Measurements from ENCODE around the gene TET3. TPM values are rescaled to one million over a fixed set of nuclear protein-coding genes. Genes with fewer than 3 reads are reported as not detected.

TET3 gene
- total and polyA plus RNA-seq, 2 of the 8 experiments (the other 6 are each of a cell fraction or from before 2014, with no cell fraction given): 4.5 to 21.1 TPM

DNA sequence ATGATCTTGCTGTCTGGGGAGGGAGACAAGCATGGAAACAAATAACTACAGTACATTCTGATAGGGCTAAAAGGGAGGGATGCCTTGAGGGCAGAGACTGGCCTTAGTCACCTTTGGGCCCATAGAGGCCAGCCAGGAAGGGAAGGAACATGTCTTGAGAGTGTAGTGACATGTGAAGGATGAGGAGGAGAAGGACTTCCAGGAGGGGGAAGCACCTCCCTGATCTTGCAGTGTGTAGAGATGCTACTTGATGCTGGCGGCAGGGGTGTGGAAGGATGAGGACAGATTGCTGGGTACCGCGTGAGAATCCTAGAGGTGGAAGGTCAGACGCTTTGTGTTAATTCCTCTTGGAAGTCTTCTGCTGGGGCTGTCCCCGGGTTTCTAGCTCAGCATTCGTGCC is 13.1 kb downstream of the TET3 start:
- no peak overlapping the region for H2BK5ac ChIP-seq (ENCODE audit: low read depth, low read length)
- no peak overlapping the region for H3K56ac ChIP-seq (replicated peaks; ENCODE audit: insufficient read length, low read depth, low read length)
- H2BK15ac ChIP-seq (ENCODE audit: low read length): no peak overlapping the region
- H2AK5ac ChIP-seq (ENCODE audit: low read depth, low read length): no peak overlapping the region
- H3K4me1 ChIP-seq (replicated peaks in 1 of 4; ENCODE audit: control insufficient read depth in 3 of 4, insufficient read depth in 4 of 4, low read length in 3 of 4): peaks cover 9 to 25% (median 13%) of the 10 kb centered on the region in 4 experiments
- peaks cover 2% of the 10 kb centered on the region; the same call in 1 of the 2 replicates for H3K23me2 ChIP-seq (ENCODE audit: low read depth, low read length)
- no peak overlapping the region for H3K4me3 ChIP-seq (ENCODE audit: extremely low read depth in 1 of 4, insufficient read depth in 2 of 4, low read depth in 3 of 4, low read length in 4 of 4)
- no peak overlapping the region for H4K5ac ChIP-seq (ENCODE audit: insufficient read length, low read depth, low read length)
- no peak overlapping the region for H2AFZ ChIP-seq (ENCODE audit: low read length)
- no peak overlapping the region for H3K4ac ChIP-seq (replicated peaks; ENCODE audit: insufficient read length, low read depth, low read length)
- no peak overlapping the region for H2BK120ac ChIP-seq (replicated peaks; ENCODE audit: low read depth, low read length)
- H3K27ac ChIP-seq (ENCODE audit: low read depth, low read length): no peak overlapping the region
- H4K8ac ChIP-seq (ENCODE audit: extremely low read depth, insufficient read depth, low read length): no peak overlapping the region
- DNase-seq (ENCODE audit: low read depth in 1 of 2, low spot score in 2 of 2) (no peak), FAIRE-seq (no peak)
- no peak overlapping the region for H3K18ac ChIP-seq (ENCODE audit: extremely low read depth, low read length)
- no peak overlapping the region for H2BK12ac ChIP-seq (ENCODE audit: low read depth, low read length)
- H4K20me1 ChIP-seq (replicated peaks in 1 of 2; ENCODE audit: control insufficient read depth in 1 of 2, insufficient read depth in 2 of 2, low read length in 2 of 2): peaks cover 31 to 54% of the 10 kb centered on the region in 2 experiments
- H3K14ac ChIP-seq (ENCODE audit: insufficient read length): no peak overlapping the region
- no peak overlapping the region for H3K9ac ChIP-seq (replicated peaks in 1 of 4; ENCODE audit: extremely low read depth in 1 of 4, low read depth in 3 of 4, low read length in 3 of 4)
- H3K23ac ChIP-seq (ENCODE audit: insufficient read length): no peak overlapping the region
- no peak overlapping the region for H2BK20ac ChIP-seq (ENCODE audit: low read length)
- no peak overlapping the region for H3K4me2 ChIP-seq (ENCODE audit: insufficient read depth in 1 of 2, low read depth in 2 of 2, low read length in 2 of 2)
- ChIA-PET POLR2A (ENCODE audit: partially characterized antibody) (interaction anchor here (1.5 to 4.5 kb wide), 3 partner anchors 9 to 22 kb away, joined by 5 to 37 read pairs (median 8); partner anchors contain the start of gene TET3), CTCF (ENCODE audit: partially characterized antibody) (interaction anchor here (0.6 to 3.6 kb wide), 7 partner anchors 16 to 111 kb away, joined by 3 to 11 read pairs (median 3); no protein-coding TSS in a partner anchor)
- no peaks in the 10 kb centered on the region for H3K36me3 ChIP-seq (ENCODE audit: control insufficient read depth in 2 of 4, insufficient read depth in 4 of 4, low read length in 3 of 4)
- 87% methylated on average over 6 of the region's 6 CpGs; no CpG with 5 or more reads in 1 of the 2 experiments for WGBS, 2 experiments (ENCODE audit: extremely low coverage in 1 of 2, insufficient coverage in 1 of 2, insufficient read length in 1 of 2, insufficient replicate concordance in 2 of 2, low coverage in 1 of 2, low lambda C conversion rate in 2 of 2, missing lambda C conversion rate in 1 of 2)
- peaks cover 0 to 83% of the 10 kb centered on the region in 2 experiments; a peak in 3 of 4 replicates for H3K79me2 ChIP-seq (ENCODE audit: control insufficient read depth in 1 of 2, insufficient read depth in 2 of 2, low read length in 2 of 2)
- TF ChIP-seq RAD21 (IDR thresholded peaks at IDR 0.05 in 1 of 2, conservative IDR thresholded peaks at IDR 0.05 in 1 of 2; ENCODE audit: low read depth in 2 of 2, low read length in 2 of 2) (peak; percentile 49 to 60), SAP30 (IDR thresholded peaks at IDR 0.05; ENCODE audit: insufficient read depth, insufficient replicate concordance, low read length) (no peak)
- TF ChIP-seq, protein P1, sequence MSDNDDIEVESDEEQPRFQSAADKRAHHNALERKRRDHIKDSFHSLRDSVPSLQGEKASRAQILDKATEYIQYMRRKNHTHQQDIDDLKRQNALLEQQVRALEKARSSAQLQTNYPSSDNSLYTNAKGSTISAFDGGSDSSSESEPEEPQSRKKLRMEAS (IDR thresholded peaks at IDR 0.05): no peak
- TF ChIP-seq, protein P2, sequence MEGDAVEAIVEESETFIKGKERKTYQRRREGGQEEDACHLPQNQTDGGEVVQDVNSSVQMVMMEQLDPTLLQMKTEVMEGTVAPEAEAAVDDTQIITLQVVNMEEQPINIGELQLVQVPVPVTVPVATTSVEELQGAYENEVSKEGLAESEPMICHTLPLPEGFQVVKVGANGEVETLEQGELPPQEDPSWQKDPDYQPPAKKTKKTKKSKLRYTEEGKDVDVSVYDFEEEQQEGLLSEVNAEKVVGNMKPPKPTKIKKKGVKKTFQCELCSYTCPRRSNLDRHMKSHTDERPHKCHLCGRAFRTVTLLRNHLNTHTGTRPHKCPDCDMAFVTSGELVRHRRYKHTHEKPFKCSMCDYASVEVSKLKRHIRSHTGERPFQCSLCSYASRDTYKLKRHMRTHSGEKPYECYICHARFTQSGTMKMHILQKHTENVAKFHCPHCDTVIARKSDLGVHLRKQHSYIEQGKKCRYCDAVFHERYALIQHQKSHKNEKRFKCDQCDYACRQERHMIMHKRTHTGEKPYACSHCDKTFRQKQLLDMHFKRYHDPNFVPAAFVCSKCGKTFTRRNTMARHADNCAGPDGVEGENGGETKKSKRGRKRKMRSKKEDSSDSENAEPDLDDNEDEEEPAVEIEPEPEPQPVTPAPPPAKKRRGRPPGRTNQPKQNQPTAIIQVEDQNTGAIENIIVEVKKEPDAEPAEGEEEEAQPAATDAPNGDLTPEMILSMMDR (IDR thresholded peaks at IDR 0.05; ENCODE audit: control extremely low read depth in 1 of 3, insufficient read depth in 1 of 3, low read depth in 1 of 3, low read length in 3 of 3): peak in 1 of 3 experiments; percentile 32; a peak in 2 of 4 replicates
- H3K27me3 ChIP-seq (replicated peaks in 1 of 4; ENCODE audit: control insufficient read depth in 3 of 4, extremely low read depth in 1 of 4, insufficient read depth in 3 of 4, low read length in 3 of 4): no peaks in the 10 kb centered on the region
- H3K9me3 ChIP-seq (ENCODE audit: insufficient read depth in 2 of 2, low read depth in 1 of 2, low read length in 1 of 2): no peaks in the 10 kb centered on the region
- H3K79me1 ChIP-seq (ENCODE audit: low read depth, low read length): peaks cover 13% of the 10 kb centered on the region; the same call in 1 of the 2 replicates
- no peak overlapping the region for H4K91ac ChIP-seq (replicated peaks; ENCODE audit: insufficient read length, low read length)

Measured in H1 (cell line).